Vagina (tissue), 2 donors: ENCODE measurements around the gene IFRD1.

Experiments
- CTCF ChIP-seq, 3 experiments: fragments of 450-650 bp in 2 of 3; fragments of 200-600 bp in 1 of 3; sonication (generic) in 1 of 3; IDR thresholded peaks; one replicate each; pipeline ENCODE4 v1.5.1; 2017 to 2019; ENCODE audit warnings: antibody characterized with exemption in 3 of 3, mild to moderate bottlenecking in 2 of 3, moderate library complexity in 2 of 3
- POLR2AphosphoS5 ChIP-seq, 2 donors: sonication (generic); formaldehyde crosslinking; IDR thresholded peaks; one replicate each; pipeline ENCODE4 v1.9.0; 2017; ENCODE audit warnings: antibody characterized with exemption in 2 of 2, mild to moderate bottlenecking in 2 of 2, low read depth in 1 of 2; ENCODE audit not compliant: insufficient read depth in 1 of 2

GRCh38 chr7:112510001-112510742, 59.9 kb downstream of the IFRD1 start:
- no peak for TF ChIP-seq CTCF (IDR thresholded peaks at IDR 0.05)
- TF ChIP-seq POLR2AphosphoS5 (IDR thresholded peaks at IDR 0.05; ENCODE audit: insufficient read depth in 1 of 2, low read depth in 1 of 2), result no peak
